Renal cortex interstitium (tissue), 15 donors: Measurements from ENCODE around the gene TUT7. TPM values are rescaled to one million over a fixed set of nuclear protein-coding genes. Genes with fewer than 3 reads are reported as not detected.
"Not testable (repeated sequence)": the region's sequence is repeated elsewhere in the genome, so short reads cannot be mapped to it uniquely, and the experiment has no call there.

Experiments used
- DNase-seq, 11 donors: peaks; one replicate each; pipeline ENCODE4 v3.0.0-alpha.2; 2013; ENCODE audit warnings: low read depth in 9 of 11, low spot score in 4 of 11; ENCODE audit errors: extremely low read depth in 1 of 11
- long read RNA-seq, 16 experiments: transcript quantifications; one replicate each; lab custom pipeline, GENCODE V29; 2026
- polyA plus RNA-seq, 3 donors: library from polyadenylated mRNA; unstranded; fragments of 120-200 nt; gene quantifications; one replicate each; pipeline ENCODE4 v1.2.1, GENCODE V29; 2013; ENCODE audit not compliant: insufficient read length in 3 of 3

TUT7 gene, protein sequence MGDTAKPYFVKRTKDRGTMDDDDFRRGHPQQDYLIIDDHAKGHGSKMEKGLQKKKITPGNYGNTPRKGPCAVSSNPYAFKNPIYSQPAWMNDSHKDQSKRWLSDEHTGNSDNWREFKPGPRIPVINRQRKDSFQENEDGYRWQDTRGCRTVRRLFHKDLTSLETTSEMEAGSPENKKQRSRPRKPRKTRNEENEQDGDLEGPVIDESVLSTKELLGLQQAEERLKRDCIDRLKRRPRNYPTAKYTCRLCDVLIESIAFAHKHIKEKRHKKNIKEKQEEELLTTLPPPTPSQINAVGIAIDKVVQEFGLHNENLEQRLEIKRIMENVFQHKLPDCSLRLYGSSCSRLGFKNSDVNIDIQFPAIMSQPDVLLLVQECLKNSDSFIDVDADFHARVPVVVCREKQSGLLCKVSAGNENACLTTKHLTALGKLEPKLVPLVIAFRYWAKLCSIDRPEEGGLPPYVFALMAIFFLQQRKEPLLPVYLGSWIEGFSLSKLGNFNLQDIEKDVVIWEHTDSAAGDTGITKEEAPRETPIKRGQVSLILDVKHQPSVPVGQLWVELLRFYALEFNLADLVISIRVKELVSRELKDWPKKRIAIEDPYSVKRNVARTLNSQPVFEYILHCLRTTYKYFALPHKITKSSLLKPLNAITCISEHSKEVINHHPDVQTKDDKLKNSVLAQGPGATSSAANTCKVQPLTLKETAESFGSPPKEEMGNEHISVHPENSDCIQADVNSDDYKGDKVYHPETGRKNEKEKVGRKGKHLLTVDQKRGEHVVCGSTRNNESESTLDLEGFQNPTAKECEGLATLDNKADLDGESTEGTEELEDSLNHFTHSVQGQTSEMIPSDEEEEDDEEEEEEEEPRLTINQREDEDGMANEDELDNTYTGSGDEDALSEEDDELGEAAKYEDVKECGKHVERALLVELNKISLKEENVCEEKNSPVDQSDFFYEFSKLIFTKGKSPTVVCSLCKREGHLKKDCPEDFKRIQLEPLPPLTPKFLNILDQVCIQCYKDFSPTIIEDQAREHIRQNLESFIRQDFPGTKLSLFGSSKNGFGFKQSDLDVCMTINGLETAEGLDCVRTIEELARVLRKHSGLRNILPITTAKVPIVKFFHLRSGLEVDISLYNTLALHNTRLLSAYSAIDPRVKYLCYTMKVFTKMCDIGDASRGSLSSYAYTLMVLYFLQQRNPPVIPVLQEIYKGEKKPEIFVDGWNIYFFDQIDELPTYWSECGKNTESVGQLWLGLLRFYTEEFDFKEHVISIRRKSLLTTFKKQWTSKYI (N-terminal part only)
- polyA plus RNA-seq, result 10 to 100 TPM; 23.8 to 27.6 (median 24.7) TPM
- long read RNA-seq, donor 1, result 0 reads
- long read RNA-seq, donor 2, result 0 reads
- long read RNA-seq, donor 3, partial matches to known transcripts, result 6 of 6 reads
- long read RNA-seq, donor 3, other reads (novel, unspliced or antisense), result 0 of 6 reads
- long read RNA-seq, donor 4, result 0 reads
- long read RNA-seq, donor 5, result 0 reads
- long read RNA-seq, donor 6, partial matches to known transcripts, result 0 of 1 reads
- long read RNA-seq, donor 6, other reads (novel, unspliced or antisense), result 0 of 1 reads
- long read RNA-seq, donor 7, partial matches to known transcripts, result 0 of 1 reads
- long read RNA-seq, donor 7, other reads (novel, unspliced or antisense), result 0 of 1 reads
- long read RNA-seq, donor 8, result 0 reads
- long read RNA-seq, donor 9, partial matches to known transcripts, result 8 of 8 reads
- long read RNA-seq, donor 9, other reads (novel, unspliced or antisense), result 0 of 8 reads
- long read RNA-seq, donor 10, partial matches to known transcripts, result 13 of 13 reads
- long read RNA-seq, donor 10, other reads (novel, unspliced or antisense), result 0 of 13 reads
- long read RNA-seq, donor 11, result 0 reads
- long read RNA-seq, donor 12, result 0 reads
- long read RNA-seq, donor 13, result 0 reads
- long read RNA-seq, donor 14, result 0 reads
- long read RNA-seq, donor 15, result 0 reads
- long read RNA-seq, donor 16, partial matches to known transcripts, result 32 of 32 reads
- long read RNA-seq, donor 16, other reads (novel, unspliced or antisense), result 0 of 32 reads

DNA sequence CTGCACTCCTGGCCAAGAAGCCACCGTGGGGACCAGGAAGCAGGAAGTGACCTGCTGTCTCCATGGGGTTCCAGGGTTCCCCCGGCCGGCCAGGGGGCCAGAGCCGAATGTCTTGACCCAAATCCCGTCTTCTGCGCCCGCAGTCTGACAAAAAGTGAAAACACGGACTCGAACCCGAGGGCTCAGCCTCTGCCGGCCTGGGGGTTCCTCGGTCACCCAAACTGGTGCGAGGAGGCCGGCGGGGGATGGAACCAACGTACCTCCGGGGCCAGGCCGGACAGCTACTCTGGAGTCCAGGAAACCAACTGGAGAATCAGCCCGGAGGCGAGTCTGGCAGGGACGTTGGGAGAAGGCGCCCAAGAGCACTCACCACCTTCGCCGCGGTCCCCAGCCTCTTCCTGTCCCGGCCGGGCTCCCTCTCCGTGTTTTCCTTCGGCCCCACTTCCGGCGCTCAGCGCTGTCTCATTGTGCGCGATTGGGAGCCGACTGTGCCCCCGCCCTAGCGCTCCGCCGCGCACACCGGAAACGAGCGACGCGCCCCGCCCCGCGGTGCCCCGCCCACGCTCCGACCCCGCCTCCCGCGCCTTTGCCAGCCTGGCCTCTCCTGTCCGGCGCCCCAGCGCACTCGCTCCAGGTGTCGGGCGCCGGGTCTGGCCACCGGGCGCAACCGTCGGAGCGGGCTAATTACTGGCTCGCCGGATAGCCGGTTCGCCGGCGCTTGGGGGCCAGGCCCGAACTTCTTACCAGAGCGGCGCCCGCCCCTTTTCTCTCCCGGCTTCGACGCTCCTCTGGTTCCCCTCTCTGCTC, at the start of gene TUT7:
Gene TUT7 (minus strand): TSS at position 400 of the 807 bp plus-strand sequence. CDS start 1,211 bp downstream, outside the sequence.
- DNase-seq, result peak; percentile 84 to 97 (median 94)

DNA sequence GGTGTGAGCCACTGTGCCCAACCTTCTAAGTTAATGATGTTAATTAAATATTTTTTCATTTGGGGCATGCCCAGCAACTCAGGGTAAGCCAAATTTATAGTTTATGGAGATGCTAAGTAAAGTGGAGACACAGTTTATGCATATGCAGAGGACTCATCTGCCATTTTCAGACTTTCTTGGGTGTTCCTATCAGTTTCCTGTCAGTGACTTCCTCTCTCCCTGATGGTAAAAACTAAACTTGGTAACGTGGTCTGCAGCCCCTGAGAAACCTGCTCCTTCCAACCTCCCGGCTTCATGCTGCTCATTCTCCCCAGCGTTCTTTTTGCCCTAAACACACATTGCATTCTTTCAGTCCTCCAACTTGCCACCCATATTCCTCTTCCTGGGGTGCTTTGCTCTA, 48.4 kb upstream of the TUT7 start:
- no peak for DNase-seq

DNA sequence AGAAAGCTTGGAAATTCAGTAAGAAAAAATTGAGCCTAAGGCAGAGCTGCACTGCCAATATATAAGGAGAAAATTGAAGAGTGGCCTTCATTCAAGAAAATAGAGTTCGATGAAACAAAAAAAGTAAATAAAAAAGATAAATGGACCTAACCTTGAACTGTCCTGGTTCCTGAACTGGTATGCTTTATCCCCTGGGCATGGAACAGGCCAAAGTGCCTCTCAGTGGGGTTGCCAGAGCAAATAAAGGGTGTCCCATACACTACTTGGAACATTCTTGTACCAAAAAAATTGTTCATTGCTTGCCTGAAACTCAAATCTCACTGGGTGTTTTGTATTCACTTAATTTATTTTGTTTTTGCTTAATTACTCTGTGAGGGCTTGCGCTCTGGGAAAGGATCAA, 42.2 kb upstream of the TUT7 start:
- no peak for DNase-seq

DNA sequence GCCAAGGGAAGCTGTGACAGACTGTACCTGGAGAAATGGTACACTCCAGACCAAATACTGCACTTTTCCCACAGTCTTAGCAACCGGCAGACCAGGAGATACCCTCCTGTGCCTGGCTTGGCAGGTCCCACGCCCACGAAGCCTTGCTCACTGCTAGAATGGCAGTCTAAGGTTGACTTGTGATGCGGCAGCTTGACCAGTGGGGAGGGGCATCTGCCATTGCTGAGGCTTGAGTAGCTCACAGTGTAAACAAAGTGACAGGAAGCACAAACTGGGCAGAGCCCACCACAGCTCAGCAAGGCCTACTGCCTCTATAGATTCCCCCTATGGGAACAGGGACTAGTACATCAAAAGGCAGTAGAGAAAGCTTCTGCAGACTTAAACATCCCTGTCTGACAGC, 36.0 kb upstream of the TUT7 start:
- not testable (repeated sequence) for DNase-seq

DNA sequence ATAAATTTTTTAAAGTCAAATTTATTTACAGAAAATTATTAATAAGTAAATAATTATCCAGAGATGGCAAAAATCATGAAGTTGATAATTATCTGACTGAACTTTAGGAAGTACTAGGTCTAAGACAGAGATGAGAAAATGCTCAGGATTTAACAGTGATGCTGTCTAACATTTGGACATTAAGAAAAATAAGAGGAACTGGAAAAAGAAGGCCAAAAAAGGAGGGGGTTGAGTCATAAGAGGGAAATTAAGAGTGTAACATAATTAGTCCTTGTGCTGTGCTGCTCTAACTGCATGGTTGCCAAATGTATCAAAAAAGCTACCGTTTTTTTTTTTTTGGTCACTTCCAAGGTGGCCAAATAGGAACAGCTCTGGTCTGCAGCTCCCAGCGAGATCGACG, 35.4 kb upstream of the TUT7 start:
- DNase-seq, result no peak

DNA sequence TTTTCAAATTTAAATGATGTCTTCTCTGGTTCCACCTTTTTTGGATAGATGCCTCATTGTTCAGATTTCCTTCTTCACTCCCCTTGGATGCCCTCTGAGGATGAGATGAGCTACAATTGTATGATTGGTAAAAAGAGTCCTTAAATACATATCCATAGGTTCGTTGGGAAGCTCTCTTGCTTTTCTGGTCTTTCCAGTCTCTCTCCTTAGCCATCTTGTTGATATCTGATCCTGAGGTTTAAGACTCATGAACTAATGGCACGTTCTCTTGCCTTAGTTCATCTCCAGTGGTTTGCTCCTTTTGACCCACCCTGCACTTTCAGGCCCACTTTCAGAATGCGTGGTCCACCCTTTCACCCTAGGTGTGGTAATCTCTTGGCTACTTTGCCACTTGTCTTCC, 33.2 kb upstream of the TUT7 start:
- no peak for DNase-seq

DNA sequence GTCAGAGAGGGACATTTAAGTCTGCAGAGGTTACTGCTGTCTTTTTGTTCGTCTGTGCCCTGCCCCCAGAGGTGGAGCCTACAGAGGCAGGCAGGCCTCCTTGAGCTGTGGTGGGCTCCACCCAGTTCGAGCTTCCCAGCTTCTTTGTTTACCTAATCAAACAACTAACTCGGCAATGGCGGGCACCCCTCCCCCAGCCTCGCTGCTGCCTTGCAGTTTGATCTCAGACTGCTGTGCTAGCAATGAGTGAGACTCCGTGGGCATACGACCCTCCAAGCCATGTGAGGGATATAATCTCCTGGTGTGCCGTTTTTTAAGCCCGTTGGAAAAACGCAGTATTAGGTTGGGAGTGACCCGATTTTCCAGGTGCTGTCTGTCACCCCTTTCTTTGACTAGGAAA, 28.8 kb upstream of the TUT7 start:
- not testable (repeated sequence) for DNase-seq

DNA sequence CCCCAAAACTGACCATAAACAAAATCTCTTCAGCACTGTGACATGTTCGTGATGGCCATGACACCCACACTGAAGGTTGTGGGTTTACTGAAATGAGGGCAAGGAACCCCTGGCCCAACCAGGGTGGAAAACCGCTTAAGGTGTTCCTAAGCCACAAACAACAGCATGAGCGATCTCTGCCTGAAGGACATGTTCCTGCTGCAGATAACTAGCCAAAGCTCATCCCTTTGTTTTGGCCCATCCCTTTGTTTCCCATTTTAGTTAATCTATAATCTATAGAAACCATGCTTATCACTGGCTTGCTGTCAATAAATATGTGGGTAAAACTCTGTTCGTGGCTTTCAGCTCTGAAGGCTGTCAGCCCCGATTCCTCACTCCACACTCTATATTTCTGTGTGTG, 21.8 kb upstream of the TUT7 start:
- no peak for DNase-seq

DNA sequence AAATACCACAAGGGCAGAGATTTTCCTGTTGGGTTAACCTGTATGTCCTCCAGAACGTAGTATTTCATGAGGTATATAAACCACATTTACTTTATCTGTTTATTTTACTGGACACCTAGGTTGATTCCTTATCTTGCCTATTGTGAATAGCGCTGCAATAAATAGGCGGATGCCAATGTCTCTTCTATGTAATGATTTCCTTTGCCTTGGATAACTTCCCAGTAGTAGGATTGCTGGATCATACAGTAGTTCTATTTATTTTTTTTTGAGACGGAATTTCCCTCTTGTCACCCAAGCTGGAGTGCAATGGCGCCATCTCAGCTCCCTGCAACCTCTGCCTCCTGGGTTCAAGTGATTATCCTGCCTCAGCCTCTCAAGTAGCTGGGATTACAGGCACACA, 15.6 kb upstream of the TUT7 start:
- no peak for DNase-seq

DNA sequence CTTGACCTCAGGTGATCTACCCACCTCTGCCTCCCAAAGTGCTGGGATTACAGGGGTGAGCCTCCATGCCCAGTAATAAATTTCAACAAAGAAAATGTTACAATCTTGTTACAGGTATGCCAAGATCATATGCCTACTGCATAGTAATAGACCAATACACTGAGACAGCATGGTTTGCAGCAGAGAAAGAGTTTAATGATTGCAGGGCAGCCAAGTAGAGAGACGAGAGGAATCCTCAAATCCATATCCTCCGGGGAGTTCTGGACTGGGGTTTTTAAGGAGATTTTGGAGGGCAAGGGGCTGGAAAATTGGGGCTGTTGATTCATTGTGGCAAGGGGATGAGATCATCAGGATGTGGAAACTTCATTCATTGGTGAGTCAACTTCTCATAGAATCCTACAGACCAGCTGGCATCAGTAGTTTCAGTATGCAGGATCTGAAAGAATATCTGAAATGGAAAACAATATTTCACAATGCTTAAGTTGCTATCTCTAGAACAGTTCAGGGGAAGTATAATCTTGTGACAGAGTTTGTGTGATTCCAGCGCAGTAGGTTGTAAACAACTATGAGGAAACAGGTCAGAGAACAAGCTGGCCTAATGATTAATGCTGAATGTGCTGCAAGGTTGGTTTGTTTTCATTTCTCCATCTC, 14.8 kb upstream of the TUT7 start:
- DNase-seq, result no peak

DNA sequence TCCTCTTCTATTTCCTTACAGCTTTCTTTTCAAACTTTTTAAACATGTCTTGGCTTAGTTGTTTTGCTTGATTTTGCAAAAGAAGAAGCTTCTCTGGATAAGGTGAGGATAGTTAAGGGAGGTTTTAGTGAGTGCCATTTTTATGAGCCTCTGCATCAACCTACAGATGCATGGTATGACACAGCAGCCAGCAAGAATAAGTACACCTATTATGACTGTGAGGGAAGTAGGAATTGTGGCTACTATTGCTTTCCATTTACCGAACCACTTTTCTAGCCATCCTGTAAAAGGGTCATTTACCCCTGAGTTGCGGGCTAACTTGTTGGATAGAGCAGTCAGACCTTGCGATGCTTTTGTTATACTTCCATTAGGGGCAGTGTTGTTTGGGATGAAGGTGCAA, 7.0 kb upstream of the TUT7 start:
- DNase-seq, result no peak

DNA sequence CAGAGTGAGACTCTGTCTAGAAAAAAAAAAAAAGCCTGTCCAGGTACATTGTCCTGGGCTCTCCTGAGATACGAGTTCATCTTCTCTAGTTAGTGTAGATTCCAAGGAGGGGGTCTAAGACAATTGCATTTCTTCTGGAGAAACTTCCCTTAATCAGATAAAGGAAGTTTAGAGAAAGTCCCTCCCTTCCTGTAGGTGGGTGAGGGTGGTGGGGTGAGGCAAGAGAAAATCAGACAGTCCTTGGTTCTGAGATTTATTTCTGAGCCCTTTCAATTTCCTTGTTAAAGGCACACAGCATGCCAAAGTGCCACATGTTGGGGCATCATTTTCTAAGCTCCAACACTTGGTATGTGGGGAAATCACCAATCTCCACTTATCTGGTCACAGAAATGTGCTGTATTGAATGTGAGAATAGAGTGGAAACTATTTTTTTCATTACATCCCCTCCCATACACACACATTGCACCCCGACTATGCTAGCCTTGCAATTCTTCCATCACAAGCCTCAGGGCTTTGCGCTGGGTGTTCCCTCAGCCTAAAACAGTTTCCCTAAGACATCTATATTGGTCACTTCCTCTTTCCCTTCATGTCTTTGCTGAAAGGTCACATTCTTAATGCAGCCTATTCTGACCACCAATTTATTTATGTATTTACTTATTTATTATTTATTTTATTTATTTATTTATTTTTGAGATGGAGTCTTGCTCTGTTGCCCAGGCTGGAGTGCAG, 5.1 kb upstream of the TUT7 start:
- DNase-seq, result no peak

DNA sequence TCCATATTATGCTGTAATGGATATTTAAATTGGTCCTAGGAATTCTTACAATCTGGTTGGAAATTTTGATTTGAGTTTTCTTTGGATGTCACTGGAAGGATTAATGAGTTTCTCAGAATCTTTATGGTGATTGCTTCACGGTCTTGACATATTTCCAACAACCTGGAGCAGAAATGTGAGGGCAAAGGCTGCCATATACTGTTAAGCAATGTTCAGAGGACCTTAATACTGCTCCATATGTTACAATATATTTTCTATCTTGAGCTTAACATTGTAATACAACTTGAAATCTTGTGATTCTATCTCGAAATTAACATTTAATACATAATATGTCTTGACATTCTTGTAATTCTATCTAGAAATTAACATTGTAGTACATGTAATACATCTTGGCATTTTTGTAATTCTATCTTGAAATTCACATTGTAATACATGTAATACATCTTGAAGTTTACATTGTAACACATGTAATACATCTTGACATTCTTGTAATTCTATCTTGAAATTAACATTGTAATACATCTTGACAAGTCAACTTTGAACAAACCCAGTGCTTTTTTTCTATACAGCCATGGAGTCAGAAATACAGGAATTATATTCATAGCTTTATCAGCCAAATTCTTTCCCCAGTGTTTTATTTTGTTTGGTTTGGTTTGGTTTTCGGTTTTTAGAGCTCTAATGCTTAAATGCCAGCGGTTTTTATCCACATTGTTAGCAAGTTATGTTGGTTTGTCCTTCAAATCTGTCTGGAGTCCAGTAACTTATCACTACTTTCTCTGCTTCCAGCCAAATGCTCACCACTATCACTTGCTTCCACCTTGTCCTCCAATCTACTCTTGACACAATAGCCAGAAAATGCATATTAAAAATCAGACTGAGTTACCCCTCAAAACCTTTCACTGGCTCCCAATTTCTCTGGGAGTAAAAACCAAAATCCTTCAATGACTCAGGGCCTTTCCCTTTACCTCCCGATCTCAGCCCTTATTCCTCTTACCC, 3.0 kb upstream of the TUT7 start:
- no peak for DNase-seq

DNA sequence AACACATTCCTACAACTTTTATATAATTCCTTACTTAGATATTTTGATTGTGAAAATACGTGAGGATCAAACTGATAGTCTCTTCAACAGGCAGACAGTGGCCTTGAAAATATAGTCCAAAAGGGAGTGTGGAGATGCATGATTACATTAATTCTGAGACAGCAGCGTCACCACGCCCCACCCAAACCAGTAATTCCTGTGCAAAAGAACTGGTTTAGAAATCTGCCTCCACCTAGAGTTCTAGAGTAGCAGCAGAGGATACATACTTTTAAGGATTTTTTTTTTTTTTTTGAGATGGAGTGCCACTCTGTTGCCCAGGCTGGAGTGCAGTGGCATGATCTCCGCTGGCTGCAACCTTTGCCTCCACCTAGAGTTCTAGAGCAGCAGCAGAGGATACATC, 1.6 kb upstream of the TUT7 start:
- no peak for DNase-seq

DNA sequence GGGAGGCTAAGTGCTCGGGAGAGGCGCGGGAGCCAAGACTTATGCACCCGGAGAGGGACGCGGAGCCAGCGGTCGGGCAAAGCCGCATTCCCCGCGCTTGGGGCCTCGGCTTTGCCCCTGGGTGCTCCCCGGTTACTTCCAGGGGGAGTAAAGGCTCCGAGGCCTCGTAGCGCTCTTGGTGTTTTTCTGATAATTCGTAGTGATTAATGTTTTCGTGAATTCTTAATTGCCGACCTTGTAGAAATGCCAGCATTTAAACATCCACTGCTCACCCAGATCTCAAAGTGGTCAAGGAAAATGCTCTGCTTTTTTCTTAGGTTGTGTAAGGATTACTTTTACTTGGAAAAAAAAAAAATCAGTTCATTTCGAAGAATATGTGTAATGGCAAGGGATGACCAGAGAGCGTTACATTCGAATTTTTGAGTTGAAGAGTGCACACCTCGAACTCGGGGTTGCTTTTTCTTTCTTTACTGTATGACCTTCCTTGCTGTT, 654 bp upstream of the TUT7 start:
- DNase-seq, result peak in 7 of 11 donors; percentile 5 to 50 (median 24)
